ENCODE measurements around the gene KCNJ15. TPM values are rescaled to one million over a fixed set of nuclear protein-coding genes. Genes with fewer than 3 reads are reported as not detected.

Gene KCNJ15
- total RNA-seq, 1 experiment from 2014 or later: not detected

DNA sequence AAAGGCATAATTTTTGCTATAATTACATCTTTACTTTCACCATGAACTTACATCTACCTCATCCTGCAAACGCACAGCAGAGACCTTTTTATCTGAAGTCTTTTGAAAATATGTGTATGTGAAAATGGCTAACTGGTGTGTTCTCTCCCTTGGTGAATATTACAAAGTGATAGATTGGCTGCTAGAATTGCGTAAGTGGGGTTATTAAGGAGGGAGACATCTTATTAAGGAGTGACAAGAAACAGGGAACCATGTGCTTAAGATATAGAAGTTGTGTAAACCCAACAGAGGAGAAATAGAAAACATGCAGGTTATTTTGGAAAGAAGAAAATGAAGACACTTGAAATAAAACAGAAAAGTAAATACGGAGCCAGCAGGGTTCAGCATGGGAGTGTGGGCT is 7.8 kb downstream of the KCNJ15 start:
- DNase-seq (ENCODE audit: low read depth, low spot score) (no peak), ATAC-seq (no peak)
- H3K4me1 ChIP-seq (ENCODE audit: control insufficient read depth in 1 of 2, insufficient read depth in 2 of 2, low read length in 2 of 2): no peaks in the 10 kb centered on the region
- POLR2A ChIA-PET: no interaction called here
- H3K4me2 ChIP-seq (ENCODE audit: low read length): no peak overlapping the region
- no peak overlapping the region for H2AFZ ChIP-seq (ENCODE audit: low read depth, low read length, poor library complexity, severe bottlenecking)
- no peaks in the 10 kb centered on the region for H3K79me2 ChIP-seq (ENCODE audit: insufficient read depth, low read length)
- no peaks in the 10 kb centered on the region for H4K20me1 ChIP-seq (ENCODE audit: insufficient read depth)
- TF ChIP-seq CTCF (IDR thresholded peaks at IDR 0.05 in 2 of 3, conservative IDR thresholded peaks at IDR 0.05 in 1 of 3; ENCODE audit: borderline replicate concordance in 1 of 3, insufficient read depth in 1 of 3, low read depth in 2 of 3, low read length in 2 of 3): no peak
- TF ChIP-seq, protein P1, sequence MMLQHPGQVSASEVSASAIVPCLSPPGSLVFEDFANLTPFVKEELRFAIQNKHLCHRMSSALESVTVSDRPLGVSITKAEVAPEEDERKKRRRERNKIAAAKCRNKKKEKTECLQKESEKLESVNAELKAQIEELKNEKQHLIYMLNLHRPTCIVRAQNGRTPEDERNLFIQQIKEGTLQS (IDR thresholded peaks at IDR 0.05): no peak
- TF ChIP-seq ELF1 (IDR thresholded peaks at IDR 0.05; ENCODE audit: borderline replicate concordance, low read depth): no peak
- no peak for TF ChIP-seq EZH2 (IDR thresholded peaks at IDR 0.05)
- TF ChIP-seq RAD21 (IDR thresholded peaks at IDR 0.05; ENCODE audit: low read depth): no peak
- TF ChIP-seq CEBPB (IDR thresholded peaks at IDR 0.05; ENCODE audit: low read depth): no peak
- TF ChIP-seq SRF (IDR thresholded peaks at IDR 0.05; ENCODE audit: low read depth): no peak
- no peak for TF ChIP-seq FOSL1 (IDR thresholded peaks at IDR 0.05; ENCODE audit: low read depth)
- TF ChIP-seq JUND (IDR thresholded peaks at IDR 0.05): no peak
- no peak for TF ChIP-seq EGR1 (IDR thresholded peaks at IDR 0.05; ENCODE audit: low read depth)
- no peak for TF ChIP-seq REST (IDR thresholded peaks at IDR 0.05; ENCODE audit: low read depth)
- no peak for TF ChIP-seq EZH2phosphoT487 (IDR thresholded peaks at IDR 0.05; ENCODE audit: borderline replicate concordance)
- no peak for TF ChIP-seq ZNF274 (IDR thresholded peaks at IDR 0.05; ENCODE audit: low read depth, low read length)
- no peak for TF ChIP-seq TCF7L2 (IDR thresholded peaks at IDR 0.05; ENCODE audit: borderline replicate concordance, extremely low read depth, insufficient read depth, insufficient read length)
- H3K9ac ChIP-seq (ENCODE audit: low read length): no peak overlapping the region
- H3K36me3 ChIP-seq (ENCODE audit: control insufficient read depth in 1 of 2, insufficient read depth in 2 of 2, low read length in 2 of 2): no peaks in the 10 kb centered on the region
- H3K4me3 ChIP-seq (replicated peaks in 1 of 2; ENCODE audit: low read depth in 1 of 2, low read length in 2 of 2): no peak overlapping the region
- no TSS peak for BruUV-seq (replicated peaks)
- H3K9me2 ChIP-seq (ENCODE audit: insufficient read depth): no peaks in the 10 kb centered on the region
- RAD21 ChIA-PET (ENCODE audit: low non-redundant PET in 1 of 2, low total read pairs in 2 of 2, uncharacterized antibody in 2 of 2, unreplicated experiment in 2 of 2): no interaction called here
- H3K27ac ChIP-seq (ENCODE audit: low read depth, low read length): no peak overlapping the region
- H3K9me3 ChIP-seq (ENCODE audit: control insufficient read depth in 1 of 2, insufficient read depth in 1 of 2, low read depth in 1 of 2, low read length in 2 of 2): no peaks in the 10 kb centered on the region; a peak in 1 of 4 replicates
- intact Hi-C loops (cut with micrococcal nuclease): no loop called here
- CTCF ChIA-PET: no interaction called here
- no peaks in the 10 kb centered on the region for H3K27me3 ChIP-seq (ENCODE audit: insufficient read depth, low read length)

Data from HCT116 (cell line).